Pancreas (tissue), 10 donors: Measurements from ENCODE around the gene IER5L. TPM values are rescaled to one million over a fixed set of nuclear protein-coding genes. Genes with fewer than 3 reads are reported as not detected.

Experiments
- ATAC-seq, 4 donors: fragments of 200-7000 bp; cut with Tn5 transposase; one replicate each; pipeline versions ENCODE4 v1.8.0 to v1.9.1; 2020; ENCODE audit warnings: mild to moderate bottlenecking in 4 of 4, moderate library complexity in 4 of 4
- DNase-seq, 6 donors: peaks; one replicate each; pipeline ENCODE4 v3.0.0-alpha.2; 2020
- FAIRE-seq: peaks from 2 replicates; lab custom pipeline; 2012; peaks lifted over from hg19 to GRCh38; lab: Jason Lieb, UNC
- H3K27ac ChIP-seq, 4 donors: fragments of 200-600 bp; sonication (generic); 1 replicate in 3 of 4; 2 replicates in 1 of 4; pipeline versions ENCODE4 v1.5.0 to v1.8.0; 2020
- H3K27me3 ChIP-seq, 4 donors: fragments of 200-600 bp; one replicate each; pipeline ENCODE4 v1.8.0; 2021
- H3K36me3 ChIP-seq, 3 donors: fragments of 200-600 bp; sonication (generic) in 1 of 3; one replicate each; pipeline versions ENCODE4 v1.5.0 to v1.8.0; 2020 to 2021
- H3K4me1 ChIP-seq, 3 donors: fragments of 200-600 bp; one replicate each; pipeline ENCODE4 v1.8.0; 2021
- H3K4me3 ChIP-seq, 4 donors: fragments of 200-600 bp; sonication (generic) in 2 of 4; one replicate each; pipeline versions ENCODE4 v1.5.0 to v1.8.0; 2020 to 2021
- H3K9me3 ChIP-seq, 4 donors: fragments of 200-600 bp; one replicate each; pipeline ENCODE4 v1.8.0; 2021
- WGBS, 2 donors: extraction: QIAGEN DNeasy Blood & Tissue Kit; methylation state at CpG; one replicate each; pipeline ENCODE4 v1.1.7; 2013; 5-methylcytosine and 5-hydroxymethylcytosine counted together
- intact Hi-C, 3 donors: fragments of 100-400 bp; cut with DNase I; formaldehyde crosslinking; loops; one replicate each; pipeline versions ENCODE4 v1.11.1 to v1.14.2; 2022
- polyA plus RNA-seq, 2 donors: library from polyadenylated mRNA; stranded (reverse); fragments of 200-250 nt; gene quantifications; one replicate each; pipeline ENCODE4 v1.2.3, GENCODE V29; 2013
- total RNA-seq, 6 donors: library from RNA; stranded (reverse); fragmentation: NEBNext Ultra II Directional in 4 of 6; extraction: Animal tissue kit (Norgen Biotek cat#: 25700) in 4 of 6; gene quantifications; one replicate each; pipeline versions ENCODE4 v1.2.1 to v1.2.4, GENCODE V29; 2021 to 2023
- TF ChIP-seq, protein P1 (sequence below), 4 donors: fragments of 200-600 bp; sonication (generic) in 3 of 4; IDR thresholded peaks; one replicate each; pipeline versions ENCODE4 v1.5.0 to v1.8.0; 2021; ENCODE audit warnings: antibody characterized with exemption in 4 of 4
- donor health status: healthy with polysubstance abuse.
- donor health status: DM: no; HTN: no; CAD: no; lungs with moderate emphysema.
- donor health status: DM: no; HTN: no; CAD: no.
- donor health status: control.
- donor health status: control.
- donor health status: Bipolar disorder and iron deficiency.
- donor health status: DM: yes; HTN: yes; CAD: no.
- donor health status: DM: no; HTN: no; CAD: no.
- donor health status: DM: no; HTN: no; CAD: no.
- donor health status: DM: yes; HTN: yes; CAD: no.

Gene IER5L
- total and polyA plus RNA-seq, 8 donors = 1.8 to 14.3 (median 6.4) TPM

DNA sequence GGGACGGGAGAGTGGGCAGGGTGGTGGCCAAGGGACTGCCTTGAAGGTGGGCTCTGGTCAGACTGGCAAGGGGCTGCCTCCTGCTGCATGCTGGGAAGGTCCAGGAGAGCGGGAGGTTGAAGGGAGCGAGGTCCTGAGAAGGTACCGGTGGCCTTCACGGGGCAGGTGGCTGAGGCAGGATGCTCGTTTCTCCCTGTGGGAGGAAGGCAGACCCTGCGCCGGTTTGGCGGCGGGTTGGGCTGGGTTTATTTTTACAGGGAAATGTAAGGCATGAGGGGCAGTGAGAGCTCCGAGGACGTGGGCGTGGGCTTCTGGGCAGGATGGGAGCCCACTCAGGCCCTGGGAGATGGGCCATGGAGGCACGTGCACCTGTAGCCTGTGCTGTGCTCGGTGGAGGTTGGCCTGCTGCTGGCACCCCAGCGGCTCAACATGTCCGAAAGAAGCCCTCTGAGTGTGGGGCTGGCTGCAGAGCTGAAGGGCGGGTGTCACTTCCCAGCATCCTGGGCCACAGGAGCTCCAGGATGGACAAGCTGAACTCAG is 27.3 kb downstream of the IER5L start:
- ATAC-seq (no peak), FAIRE-seq (no peak), DNase-seq (no peak)
- Histone ChIP-seq H3K4me3 (no peak overlapping the region), H3K36me3 (peaks cover 0 to 6% (median 0%) of the 10 kb centered on the region in 3 donors), H3K27ac (no peak overlapping the region), H3K4me1 (no peaks in the 10 kb centered on the region), H3K27me3 (no peaks in the 10 kb centered on the region), H3K9me3 (no peaks in the 10 kb centered on the region)
- 86 to 90% methylated on average over 18 of the region's 18 CpGs for WGBS, 2 donors
- intact Hi-C loops = no loop called here
- TF ChIP-seq, protein P1, sequence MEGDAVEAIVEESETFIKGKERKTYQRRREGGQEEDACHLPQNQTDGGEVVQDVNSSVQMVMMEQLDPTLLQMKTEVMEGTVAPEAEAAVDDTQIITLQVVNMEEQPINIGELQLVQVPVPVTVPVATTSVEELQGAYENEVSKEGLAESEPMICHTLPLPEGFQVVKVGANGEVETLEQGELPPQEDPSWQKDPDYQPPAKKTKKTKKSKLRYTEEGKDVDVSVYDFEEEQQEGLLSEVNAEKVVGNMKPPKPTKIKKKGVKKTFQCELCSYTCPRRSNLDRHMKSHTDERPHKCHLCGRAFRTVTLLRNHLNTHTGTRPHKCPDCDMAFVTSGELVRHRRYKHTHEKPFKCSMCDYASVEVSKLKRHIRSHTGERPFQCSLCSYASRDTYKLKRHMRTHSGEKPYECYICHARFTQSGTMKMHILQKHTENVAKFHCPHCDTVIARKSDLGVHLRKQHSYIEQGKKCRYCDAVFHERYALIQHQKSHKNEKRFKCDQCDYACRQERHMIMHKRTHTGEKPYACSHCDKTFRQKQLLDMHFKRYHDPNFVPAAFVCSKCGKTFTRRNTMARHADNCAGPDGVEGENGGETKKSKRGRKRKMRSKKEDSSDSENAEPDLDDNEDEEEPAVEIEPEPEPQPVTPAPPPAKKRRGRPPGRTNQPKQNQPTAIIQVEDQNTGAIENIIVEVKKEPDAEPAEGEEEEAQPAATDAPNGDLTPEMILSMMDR (IDR thresholded peaks at IDR 0.05) = no peak

DNA sequence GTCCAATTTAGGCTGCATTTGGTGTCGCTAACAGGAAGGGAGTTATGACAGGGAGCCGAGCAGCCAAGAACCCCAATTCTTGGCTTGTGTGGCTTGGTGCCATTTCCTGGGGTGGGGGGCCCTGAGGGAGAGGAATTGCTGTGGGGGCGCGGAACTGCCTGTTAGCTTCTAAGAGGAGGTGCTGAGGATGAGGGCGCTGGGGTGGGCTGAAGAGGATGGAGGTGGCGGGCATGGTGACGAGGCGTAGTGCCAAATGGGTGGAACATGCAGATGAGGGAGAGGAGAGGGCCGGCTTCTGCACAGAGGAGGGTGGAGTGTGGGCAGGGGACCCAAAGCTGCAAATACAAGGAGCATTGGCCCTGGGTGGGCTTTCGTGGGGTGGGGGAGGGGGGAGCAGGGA is 27.9 kb downstream of the IER5L start:
- no peak overlapping the region for H3K27ac ChIP-seq
- ATAC-seq = no peak
- 89 to 93% methylated on average over 10 of the region's 10 CpGs for WGBS, 2 donors

DNA sequence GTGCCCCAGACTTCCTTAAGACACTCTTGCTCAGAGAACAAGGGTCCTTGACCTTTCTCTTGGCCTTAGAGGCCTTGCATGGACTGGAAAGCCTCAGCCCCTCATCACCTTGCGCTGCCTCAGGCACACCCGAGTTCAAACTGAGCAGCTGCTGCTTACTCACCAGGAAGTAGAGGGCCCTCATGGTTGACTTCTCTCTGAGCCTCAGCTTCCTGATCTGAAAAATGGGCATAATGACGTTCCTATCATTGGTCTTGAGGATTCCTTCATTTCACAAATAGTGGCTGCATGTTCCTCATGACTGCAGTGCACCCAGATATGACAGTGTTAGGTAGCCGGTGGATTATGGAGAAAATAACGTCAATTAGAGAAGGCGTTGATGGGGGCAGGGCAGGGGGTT is 28.6 kb downstream of the IER5L start:
- 78 to 85% methylated on average over 6 of the region's 6 CpGs for WGBS, 2 donors
- Histone ChIP-seq H3K9me3 (no peaks in the 10 kb centered on the region), H3K27ac (no peak overlapping the region), H3K4me1 (peaks cover 0 to 8% (median 0%) of the 10 kb centered on the region in 3 donors), H3K4me3 (no peak overlapping the region), H3K27me3 (no peaks in the 10 kb centered on the region), H3K36me3 (peaks cover 0 to 6% (median 0%) of the 10 kb centered on the region in 3 donors)
- DNase-seq (no peak), ATAC-seq (no peak), FAIRE-seq (no peak)
- intact Hi-C loops = no loop called here
- TF ChIP-seq, protein P1 (IDR thresholded peaks at IDR 0.05) = no peak

More for the DNA sequence above, 27.9 kb downstream of the IER5L start:
- H3K27me3 ChIP-seq = no peaks in the 10 kb centered on the region
- FAIRE-seq (no peak), DNase-seq (no peak)
- H3K9me3 ChIP-seq = no peaks in the 10 kb centered on the region
- TF ChIP-seq, protein P1 (IDR thresholded peaks at IDR 0.05) = no peak
- no peak overlapping the region for H3K4me3 ChIP-seq
- intact Hi-C loops = no loop called here
- peaks cover 0 to 6% (median 0%) of the 10 kb centered on the region in 3 donors for H3K4me1 ChIP-seq
- H3K36me3 ChIP-seq = peaks cover 0 to 6% (median 0%) of the 10 kb centered on the region in 3 donors

DNA sequence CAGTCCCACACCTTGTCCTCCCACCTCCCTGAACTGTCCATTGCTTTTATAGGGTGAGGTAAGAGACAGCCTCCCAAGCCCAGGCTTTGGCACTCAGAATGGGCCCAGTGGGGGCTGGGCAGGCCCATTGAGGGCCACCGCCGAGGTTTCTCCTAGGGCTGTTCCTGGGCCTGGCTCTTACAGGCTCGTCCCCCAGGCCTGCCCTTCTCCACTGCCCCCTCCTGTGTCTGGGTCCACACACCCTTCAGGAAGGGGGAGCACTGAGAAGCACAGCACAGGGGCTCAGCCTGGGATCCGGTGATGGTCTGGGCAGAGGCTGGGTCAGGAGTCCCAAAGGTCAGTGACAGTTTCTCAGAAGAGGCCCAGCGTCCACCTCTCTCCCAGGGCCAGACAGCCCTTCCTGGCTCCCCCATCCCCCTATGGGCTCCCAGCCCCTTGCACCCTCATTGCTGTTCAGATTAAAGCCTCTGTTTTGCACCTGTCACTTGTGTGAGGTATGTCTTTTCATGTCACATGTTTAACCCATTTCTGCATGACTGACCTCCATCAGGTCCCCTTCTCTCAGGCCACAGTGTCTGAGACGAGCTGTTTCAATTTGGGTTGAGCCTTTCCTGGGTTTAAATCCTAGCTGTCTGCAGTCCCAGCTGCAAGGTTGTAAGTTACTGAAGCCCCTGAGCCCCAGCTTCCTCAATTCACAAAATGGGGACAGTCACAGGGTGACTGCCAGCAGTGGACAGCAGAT is 29.4 kb downstream of the IER5L start:
- WGBS, 2 donors = 76 to 82% methylated on average over 6 of the region's 6 CpGs
- Histone ChIP-seq H3K27me3 (no peaks in the 10 kb centered on the region), H3K4me1 (peaks cover 0 to 8% (median under 1%) of the 10 kb centered on the region in 3 donors), H3K4me3 (no peak overlapping the region), H3K36me3 (peaks cover 0 to 6% (median 0%) of the 10 kb centered on the region in 3 donors), H3K9me3 (no peaks in the 10 kb centered on the region), H3K27ac (no peak overlapping the region)
- intact Hi-C loops = no loop called here
- TF ChIP-seq, protein P1 (IDR thresholded peaks at IDR 0.05) = no peak
- no peak for ATAC-seq
- FAIRE-seq = no peak
- no peak for DNase-seq
